Ureter (tissue), 1 donor: ENCODE measurements around the gene C2orf69. TPM values are rescaled to one million over a fixed set of nuclear protein-coding genes. Genes with fewer than 3 reads are reported as not detected.
"Not testable (repeated sequence)": the region's sequence is repeated elsewhere in the genome, so short reads cannot be mapped to it uniquely, and the experiment has no call there.

ENCODE experiments used
- DNase-seq: peaks from one replicate; pipeline ENCODE4 v3.0.0-alpha.2; 2020; ENCODE audit warnings: low spot score
- total RNA-seq: library from RNA; stranded (reverse); gene quantifications from one replicate; pipeline ENCODE4 v1.2.4, GENCODE V29; 2023
- donor health status: DM: yes; HTN: yes; CAD: no.

C2orf69 gene, protein sequence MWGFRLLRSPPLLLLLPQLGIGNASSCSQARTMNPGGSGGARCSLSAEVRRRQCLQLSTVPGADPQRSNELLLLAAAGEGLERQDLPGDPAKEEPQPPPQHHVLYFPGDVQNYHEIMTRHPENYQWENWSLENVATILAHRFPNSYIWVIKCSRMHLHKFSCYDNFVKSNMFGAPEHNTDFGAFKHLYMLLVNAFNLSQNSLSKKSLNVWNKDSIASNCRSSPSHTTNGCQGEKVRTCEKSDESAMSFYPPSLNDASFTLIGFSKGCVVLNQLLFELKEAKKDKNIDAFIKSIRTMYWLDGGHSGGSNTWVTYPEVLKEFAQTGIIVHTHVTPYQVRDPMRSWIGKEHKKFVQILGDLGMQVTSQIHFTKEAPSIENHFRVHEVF
- 10.9 TPM for total RNA-seq

DNA sequence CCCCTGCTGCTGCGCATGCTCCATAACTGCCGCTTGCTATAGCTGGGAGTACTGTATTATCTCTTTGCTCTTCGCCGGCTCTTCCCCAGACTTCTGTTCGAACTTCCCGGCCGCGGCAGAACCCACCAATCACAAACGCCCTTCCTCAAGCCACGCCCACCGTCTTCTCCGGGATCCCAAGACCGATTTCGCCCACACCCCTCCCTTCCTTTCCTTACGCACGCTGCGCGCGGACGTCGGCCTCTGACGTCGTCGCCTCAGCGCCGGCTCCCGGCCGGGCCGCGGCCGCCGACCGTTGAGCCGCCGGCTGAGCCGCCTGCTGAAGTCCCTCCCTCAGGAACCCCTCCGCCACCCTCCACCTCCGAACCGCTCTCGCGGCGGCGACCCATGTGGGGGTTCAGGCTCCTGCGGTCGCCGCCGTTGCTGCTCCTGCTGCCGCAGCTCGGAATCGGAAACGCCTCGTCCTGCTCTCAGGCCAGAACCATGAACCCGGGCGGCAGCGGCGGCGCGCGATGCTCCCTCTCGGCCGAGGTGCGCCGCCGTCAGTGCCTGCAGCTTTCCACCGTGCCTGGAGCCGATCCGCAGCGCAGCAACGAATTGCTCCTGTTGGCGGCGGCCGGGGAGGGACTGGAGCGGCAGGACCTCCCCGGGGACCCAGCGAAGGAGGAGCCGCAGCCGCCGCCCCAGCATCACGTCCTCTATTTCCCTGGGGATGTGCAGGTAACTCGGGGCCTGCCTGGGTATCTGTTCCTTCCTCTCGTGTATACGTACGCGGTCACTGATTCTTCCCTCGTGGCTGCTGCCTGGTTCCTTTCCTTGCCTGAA, at the start of gene C2orf69:
C2orf69 (plus strand) TSS at position 242 of the 825 bp plus-strand sequence; CDS start at position 388, 146 bp downstream.
- peak; percentile 97 for DNase-seq

DNA sequence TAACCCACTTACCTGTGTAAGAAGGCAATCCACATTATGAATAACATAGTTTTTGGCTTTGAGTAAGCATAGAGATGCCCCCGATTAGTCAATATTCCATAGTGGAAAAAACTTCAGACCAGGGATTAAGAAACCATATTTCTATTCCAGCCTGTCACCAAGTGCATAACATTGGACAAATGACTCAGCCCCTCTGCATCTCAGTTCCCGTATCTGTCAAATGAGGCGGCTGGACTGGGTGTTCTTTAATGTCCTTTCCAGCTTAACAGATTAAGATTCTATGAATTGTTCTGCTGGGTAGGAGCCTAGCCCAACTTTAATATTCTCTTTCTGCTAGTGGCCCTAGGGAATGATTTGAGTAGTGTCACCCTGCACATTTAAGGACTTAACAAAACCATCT, 48.3 kb upstream of the C2orf69 start:
- no peak for DNase-seq

GRCh38 chr2:199865905-199866304, 45.2 kb upstream of the C2orf69 start:
- DNase-seq: no peak

DNA sequence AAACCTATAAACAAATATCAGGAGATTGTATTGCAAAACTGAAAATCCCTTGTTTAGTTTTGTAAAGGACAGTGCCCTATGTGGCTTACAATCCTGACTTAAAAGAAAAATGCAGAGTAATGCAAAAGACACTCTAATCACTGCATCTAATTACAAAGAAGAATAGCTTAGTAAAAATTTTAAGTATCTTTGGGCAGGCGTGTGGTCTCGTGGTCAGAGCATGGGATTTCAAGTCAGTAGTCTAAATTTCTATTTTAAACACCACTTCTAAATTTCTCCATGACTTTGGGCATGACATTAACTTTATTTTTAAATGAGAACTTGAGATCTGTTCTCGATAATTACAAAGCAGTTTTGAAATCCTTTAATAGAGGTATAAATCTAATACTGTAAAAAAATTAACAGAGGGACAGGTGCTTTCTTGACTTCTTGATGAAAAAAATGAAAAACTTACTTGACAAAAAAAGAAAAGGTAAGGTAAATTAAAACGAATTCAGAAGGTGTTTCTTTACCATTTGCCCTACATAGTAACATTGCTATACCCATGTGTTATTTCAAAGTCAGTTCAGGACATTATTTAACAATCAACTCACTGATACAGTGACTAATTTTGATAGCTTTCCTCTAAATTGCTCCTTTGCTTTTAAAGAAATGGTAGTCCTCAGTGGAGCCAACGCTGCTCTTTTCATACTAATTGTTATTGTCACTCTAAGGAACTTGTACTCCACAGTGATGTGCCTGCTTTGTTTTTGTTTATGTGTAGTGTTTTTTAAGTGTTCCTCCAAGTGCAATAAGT, 42.5 kb upstream of the C2orf69 start:
- DNase-seq: no peak

- no peak for DNase-seq
These were observed 41.9 kb upstream of the C2orf69 start for GRCh38 chr2:199869227-199869541.

GRCh38 chr2:199869653-199870052, 41.4 kb upstream of the C2orf69 start:
- no peak for DNase-seq

GRCh38 chr2:199870581-199870980, 40.5 kb upstream of the C2orf69 start:
- no peak for DNase-seq

GRCh38 chr2:199874209-199874608, 36.9 kb upstream of the C2orf69 start:
- no peak for DNase-seq

DNA sequence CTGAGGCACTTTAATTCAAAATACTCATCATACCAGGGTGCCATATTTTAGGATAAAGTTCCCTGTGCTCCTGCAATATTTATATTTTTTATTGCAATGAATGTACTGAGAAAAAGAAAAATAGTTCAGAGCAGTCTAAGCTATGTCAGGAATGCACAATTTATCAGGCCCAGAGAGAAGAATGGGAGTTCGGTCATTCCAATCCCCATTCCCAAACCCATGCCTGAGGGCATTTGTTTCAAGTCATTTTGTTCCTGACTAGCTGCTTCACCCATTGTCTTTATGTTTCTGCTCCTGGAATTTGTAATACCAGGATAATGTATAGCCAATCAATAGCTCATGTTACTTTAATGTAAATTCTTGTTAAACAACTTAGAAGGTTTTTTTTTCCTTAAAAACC, 35.7 kb upstream of the C2orf69 start:
- no peak for DNase-seq

- DNase-seq: no peak
These were observed 28.4 kb upstream of the C2orf69 start for GRCh38 chr2:199882667-199883066.

DNA sequence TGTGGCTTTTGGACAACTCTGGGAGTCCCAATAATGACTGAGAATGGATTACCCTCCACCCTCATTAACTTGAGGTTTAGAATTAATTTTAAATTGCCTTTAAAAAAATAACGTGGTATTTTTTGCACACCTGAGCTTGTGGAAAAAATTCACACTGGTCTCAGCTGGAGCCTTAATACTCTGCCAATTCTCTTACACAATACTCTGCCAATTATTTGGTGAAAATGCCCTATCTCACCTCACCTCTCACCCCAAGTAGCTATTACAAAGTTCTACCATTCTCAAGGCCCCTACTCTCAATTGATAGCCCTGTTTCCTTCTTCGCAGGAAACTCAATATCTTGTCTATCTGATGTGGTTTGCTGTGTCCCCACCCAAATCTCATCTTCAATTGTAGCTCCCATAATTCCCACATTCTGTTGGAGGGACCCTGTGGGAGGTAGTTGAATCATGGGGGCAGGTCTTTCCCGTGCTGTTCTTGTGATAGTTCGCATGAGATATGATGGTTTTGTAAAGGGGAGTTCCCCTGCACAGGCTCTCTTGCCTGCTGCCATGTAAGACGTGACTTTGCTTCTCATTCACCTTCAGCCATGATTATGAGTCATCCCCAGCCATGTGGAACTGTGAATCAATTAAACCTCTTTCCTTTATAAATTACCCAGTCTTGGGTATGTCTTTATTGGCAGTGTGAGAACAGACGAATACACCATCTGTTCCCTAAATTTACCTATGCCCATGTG, 27.4 kb upstream of the C2orf69 start:
- no peak for DNase-seq

GRCh38 chr2:199895406-199895805, 15.7 kb upstream of the C2orf69 start:
- DNase-seq: no peak

GRCh38 chr2:199896617-199897016, 14.5 kb upstream of the C2orf69 start:
- no peak for DNase-seq

DNA sequence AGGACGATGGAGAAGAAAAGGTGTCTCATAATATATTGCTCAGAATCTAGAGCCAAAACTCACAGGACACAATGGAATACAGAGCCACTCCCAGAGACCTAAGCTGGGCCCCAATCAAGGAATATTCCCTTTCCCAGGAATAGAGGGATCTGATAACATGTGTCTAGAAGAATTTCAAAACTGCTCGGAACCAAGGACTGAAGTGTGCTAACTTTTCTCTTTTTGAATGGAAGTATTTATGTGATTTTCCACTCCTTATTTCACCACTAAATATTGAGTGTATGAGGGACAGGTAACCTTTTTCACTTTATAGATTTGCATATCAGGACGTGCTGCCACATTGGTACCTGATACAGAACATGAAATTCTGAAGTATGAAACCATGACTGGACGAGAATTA, 9.2 kb upstream of the C2orf69 start:
- DNase-seq: no peak

DNA sequence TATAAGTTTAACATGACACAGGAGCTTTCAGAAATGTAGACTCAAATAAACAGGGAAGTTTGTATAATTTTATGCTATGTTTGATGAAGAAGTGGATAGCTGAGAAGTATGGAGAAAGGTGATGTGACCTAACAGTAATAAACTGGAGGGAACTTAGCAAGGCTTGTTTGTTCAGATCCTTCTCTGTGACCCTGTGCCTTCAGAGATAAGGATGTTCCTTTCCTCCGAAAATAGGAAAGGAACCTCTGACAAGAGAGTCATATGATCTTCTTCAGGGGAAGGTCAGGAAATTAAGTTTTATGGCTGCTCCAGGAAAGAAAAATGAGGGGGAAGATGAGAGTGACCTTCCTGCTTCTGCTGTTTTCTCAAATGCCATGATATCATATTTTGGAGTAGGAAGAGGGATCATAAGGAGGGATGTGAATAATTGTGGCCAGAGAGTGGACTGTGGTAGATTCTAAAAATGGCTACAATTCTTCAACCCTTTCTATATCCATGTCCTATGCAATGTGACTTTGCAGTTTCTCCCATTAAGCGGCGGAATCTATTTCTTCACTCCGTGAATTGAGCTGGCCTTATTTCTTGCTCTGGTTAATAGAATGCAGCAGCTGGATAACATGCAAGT, 8.5 kb upstream of the C2orf69 start:
- no peak for DNase-seq

- no peak for DNase-seq
These were observed 8.0 kb upstream of the C2orf69 start for GRCh38 chr2:199903111-199903510.

DNA sequence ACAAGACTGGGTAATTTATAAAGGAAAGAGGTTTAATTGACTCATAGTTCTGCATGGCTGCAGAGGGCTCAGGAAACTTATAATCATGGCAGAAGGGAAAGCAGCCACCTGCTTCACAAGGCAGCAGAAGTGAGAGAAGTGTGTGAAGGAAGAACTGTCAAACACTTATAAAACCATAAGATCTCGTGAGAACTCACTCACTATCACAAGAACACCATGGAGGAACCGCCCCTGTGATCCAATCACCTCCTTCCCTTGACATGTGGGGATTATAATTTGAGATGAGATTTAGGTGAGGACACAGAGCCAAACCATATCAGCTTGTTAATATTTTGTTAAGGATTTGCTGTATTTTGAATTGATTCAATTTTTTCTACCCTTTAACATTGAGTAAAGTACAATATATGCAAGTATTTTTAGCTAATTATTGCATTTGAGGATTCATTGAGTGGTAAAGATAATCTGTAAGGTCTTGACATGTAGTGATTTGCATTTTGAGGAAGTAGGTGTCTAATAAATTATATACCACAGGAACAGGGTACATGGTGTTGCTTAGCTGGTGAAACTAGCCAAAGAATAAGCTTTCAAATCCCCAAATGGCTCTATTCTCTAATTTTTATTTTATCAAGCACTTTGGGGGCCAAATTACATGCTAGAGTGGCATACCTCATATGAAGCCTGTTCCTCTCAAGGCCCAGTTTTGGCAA, 3.9 kb upstream of the C2orf69 start:
- no peak for DNase-seq

DNA sequence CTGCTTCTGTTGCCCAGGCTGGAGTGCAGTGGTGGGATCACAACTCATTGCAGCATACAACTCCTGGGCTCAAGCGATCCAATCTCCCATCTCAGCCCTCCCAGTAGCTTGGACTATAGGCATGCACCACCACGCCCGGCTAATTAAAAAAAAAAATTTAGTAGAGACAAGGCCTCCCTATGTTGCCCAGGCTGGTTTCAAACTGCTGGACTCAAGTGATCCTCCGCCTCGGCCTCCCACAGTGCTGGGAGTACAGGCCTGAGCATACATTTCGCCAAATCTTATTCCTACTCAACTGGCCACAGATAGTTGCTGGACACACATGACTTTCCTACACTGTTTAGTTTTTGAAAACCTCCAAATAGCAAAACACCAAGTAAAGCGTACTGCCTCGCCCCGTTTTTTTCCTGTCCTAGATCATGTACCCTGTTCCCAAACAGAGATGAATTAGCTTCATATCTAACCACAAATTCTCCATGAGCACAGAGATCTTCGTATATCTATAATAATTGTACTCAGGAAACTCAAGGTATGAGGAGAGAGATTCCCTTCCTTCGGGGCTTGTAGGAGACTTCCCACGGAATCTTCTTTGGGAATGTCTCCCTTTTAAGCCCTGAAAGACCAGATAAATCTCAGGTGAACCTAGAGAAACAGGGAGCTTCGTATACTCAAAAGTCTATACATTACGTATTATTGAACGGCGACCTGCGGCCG, 598 bp upstream of the C2orf69 start:
- DNase-seq: no peak

GRCh38 chr2:199911877-199912161, 726 bp downstream of the C2orf69 start:
- DNase-seq: no peak

- DNase-seq: not testable (repeated sequence)
These were observed 1.5 kb downstream of the C2orf69 start for GRCh38 chr2:199912553-199913114.
